A673 (cell line): Measurements from ENCODE around the gene LHB.

Experiments
- CTCF ChIP-seq: fragments of 300-800, 200-600 bp; sonication (generic); conservative IDR thresholded peaks from 2 replicates; pipeline ENCODE4 v1.5.1; 2017; ENCODE audit warnings: low read depth, mild to moderate bottlenecking, antibody characterized with exemption, low read length, moderate library complexity, mixed read lengths
- EZH2 ChIP-seq: fragments of 200-600 bp; sonication (generic); IDR thresholded peaks from 2 replicates; pipeline ENCODE4 v1.6.1; 2017; ENCODE audit warnings: borderline replicate concordance, low read depth, mild to moderate bottlenecking, mixed read lengths, antibody characterized with exemption, low read length; ENCODE audit not compliant: poor library complexity, severe bottlenecking

GRCh38 chr19:48977061-48977460 lies 39.8 kb downstream of the LHB start:
- no peak for TF ChIP-seq CTCF
- no peak for TF ChIP-seq EZH2
